Panc1 (cell line): ENCODE data around the gene TNNT3. TPM values are rescaled to one million over a fixed set of nuclear protein-coding genes. Genes with fewer than 3 reads are reported as not detected.

Source experiments
- ATAC-seq: fragments of 200-7000 bp; cut with Tn5 transposase; 2 replicates; pipeline ENCODE4 v1.9.1; 2020; ENCODE audit warnings: mild to moderate bottlenecking, moderate library complexity
- BruUV-seq: library from RNA; stranded (reverse); fragments of 400-500 nt; replicated peaks from 2 replicates; lab custom pipeline; 2021; lab: Mats Ljungman, UMichigan
- CTCF ChIA-PET: fragments of 300-600 bp; sonication (Branson Sonifier 250); formaldehyde crosslinking; loops from one replicate; lab custom pipeline; 2022; ENCODE audit warnings: antibody characterized with exemption; lab: Charles Lee
- POLR2A ChIA-PET: fragments of 300-600 bp; sonication (Branson Sonifier 250); formaldehyde crosslinking; loops from one replicate; lab custom pipeline; 2022; ENCODE audit warnings: antibody characterized with exemption; lab: Charles Lee
- DNase-seq: peaks from one replicate; pipeline ENCODE4 v3.0.0-alpha.2; 2010; ENCODE audit warnings: low read depth, low spot score
- H3K27ac ChIP-seq: 2 replicates; pipeline ENCODE4 v1.5.1; 2011; ENCODE audit warnings: mild to moderate bottlenecking, low read length, inconsistent platforms
- H3K27me3 ChIP-seq: fragments of 200-500 bp; sonication (Bioruptor generic); 2 replicates; pipeline ENCODE4 v1.6.0; 2014; ENCODE audit warnings: low read length, inconsistent platforms; ENCODE audit not compliant: control insufficient read depth, insufficient read depth
- H3K36me3 ChIP-seq: fragments of 200-500 bp; sonication (Bioruptor generic); 2 replicates; pipeline ENCODE4 v1.5.1; 2014; ENCODE audit warnings: inconsistent platforms, mild to moderate bottlenecking, low read length, moderate library complexity; ENCODE audit not compliant: control insufficient read depth, insufficient read depth
- H3K4me1 ChIP-seq: 2 replicates; pipeline ENCODE4 v1.5.1; 2011; ENCODE audit warnings: inconsistent platforms, mild to moderate bottlenecking, low read length, moderate library complexity; ENCODE audit not compliant: control insufficient read depth, insufficient read depth
- H3K4me3 ChIP-seq, 2 experiments: 2 replicates each; pipeline ENCODE4 v1.5.1; 2011 to 2012; ENCODE audit warnings: low read depth in 2 of 2, low read length in 2 of 2, mild to moderate bottlenecking in 2 of 2, inconsistent platforms in 1 of 2, moderate library complexity in 1 of 2
- H3K9me3 ChIP-seq: fragments of 200-500 bp; sonication (Bioruptor generic); 2 replicates; pipeline ENCODE4 v1.5.1; 2014; ENCODE audit warnings: low read depth, mild to moderate bottlenecking, inconsistent platforms, low read length, moderate library complexity; ENCODE audit not compliant: control insufficient read depth, insufficient read depth
- POLR2AphosphoS5 ChIP-seq: IDR thresholded peaks from 2 replicates; pipeline ENCODE4 v1.6.1; 2012; ENCODE audit warnings: mild to moderate bottlenecking, low read depth, low read length, moderate library complexity
- SIN3A ChIP-seq: IDR thresholded peaks from 2 replicates; pipeline ENCODE4 v1.6.1; 2012; ENCODE audit warnings: low read depth, mild to moderate bottlenecking, low read length, moderate library complexity, borderline replicate concordance; ENCODE audit not compliant: insufficient read depth
- TCF7L2 ChIP-seq: IDR thresholded peaks from 2 replicates; pipeline ENCODE4 v1.6.1; 2011; ENCODE audit warnings: mild to moderate bottlenecking, low read depth, low read length, inconsistent platforms
- in situ Hi-C: cut with HindIII; loops from 2 replicates; pipeline ENCODE4 v1.10.0; 2016; ENCODE audit warnings: low sequenced_read_pairs, low pct_unique_long_range_greater_than_20kb
- intact Hi-C: fragments of 100-400 bp; cut with micrococcal nuclease; formaldehyde crosslinking; loops from one replicate; pipeline ENCODE4 v1.10.0; 2022; ENCODE audit not compliant: unreplicated experiment
- total RNA-seq: library from RNA; stranded (reverse); gene quantifications from one replicate; pipeline ENCODE4 v1.2.1, GENCODE V29; 2021; ENCODE audit not compliant: unreplicated experiment
- TF ChIP-seq, protein P1 (sequence below): fragments of 450-650 bp; IDR thresholded peaks from 2 replicates; pipeline ENCODE4 v1.5.1; 2017; ENCODE audit warnings: mild to moderate bottlenecking
- TF ChIP-seq, protein P2 (sequence below), 2 experiments: IDR thresholded peaks; 2 replicates each; pipeline ENCODE4 v1.6.1; 2011 to 2012; ENCODE audit warnings: low read depth in 2 of 2, control low read depth in 1 of 2, low read length in 1 of 2, mild to moderate bottlenecking in 1 of 2, moderate library complexity in 1 of 2; ENCODE audit not compliant: insufficient read depth in 1 of 2

The TNNT3 gene
- total RNA-seq, 1 experiment from 2014 or later: 0.41 TPM

DNA sequence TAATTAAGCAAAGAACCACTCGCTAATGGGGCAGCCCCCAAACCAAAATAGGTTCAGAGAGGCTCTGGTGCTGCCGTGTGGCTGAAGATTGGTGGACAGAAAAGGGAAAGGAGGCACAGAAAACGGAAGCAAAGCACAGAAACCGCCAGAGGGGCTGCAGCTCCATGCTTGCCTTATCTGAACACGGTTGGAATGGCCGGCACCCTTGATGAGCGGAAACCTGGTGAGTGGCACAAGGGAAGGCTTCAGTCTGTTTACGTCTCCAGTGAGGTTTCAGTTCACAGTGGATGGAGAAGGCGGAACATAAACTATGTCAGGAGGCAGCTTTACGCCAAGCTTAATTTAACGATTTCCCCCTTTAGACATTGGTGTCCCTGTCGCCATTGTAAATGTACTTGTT lies 22.6 kb upstream of the TNNT3 start:
- no peak overlapping the region for H3K27ac ChIP-seq
- in situ Hi-C loops: no loop called here
- no TSS peak for BruUV-seq
- no peak for ATAC-seq
- H3K9me3 ChIP-seq: no peaks in the 10 kb centered on the region
- no peaks in the 10 kb centered on the region for H3K36me3 ChIP-seq
- CTCF ChIA-PET: no interaction called here
- H3K4me1 ChIP-seq: no peaks in the 10 kb centered on the region
- intact Hi-C loops: no loop called here
- no peak for TF ChIP-seq TCF7L2
- TF ChIP-seq, protein P1, sequence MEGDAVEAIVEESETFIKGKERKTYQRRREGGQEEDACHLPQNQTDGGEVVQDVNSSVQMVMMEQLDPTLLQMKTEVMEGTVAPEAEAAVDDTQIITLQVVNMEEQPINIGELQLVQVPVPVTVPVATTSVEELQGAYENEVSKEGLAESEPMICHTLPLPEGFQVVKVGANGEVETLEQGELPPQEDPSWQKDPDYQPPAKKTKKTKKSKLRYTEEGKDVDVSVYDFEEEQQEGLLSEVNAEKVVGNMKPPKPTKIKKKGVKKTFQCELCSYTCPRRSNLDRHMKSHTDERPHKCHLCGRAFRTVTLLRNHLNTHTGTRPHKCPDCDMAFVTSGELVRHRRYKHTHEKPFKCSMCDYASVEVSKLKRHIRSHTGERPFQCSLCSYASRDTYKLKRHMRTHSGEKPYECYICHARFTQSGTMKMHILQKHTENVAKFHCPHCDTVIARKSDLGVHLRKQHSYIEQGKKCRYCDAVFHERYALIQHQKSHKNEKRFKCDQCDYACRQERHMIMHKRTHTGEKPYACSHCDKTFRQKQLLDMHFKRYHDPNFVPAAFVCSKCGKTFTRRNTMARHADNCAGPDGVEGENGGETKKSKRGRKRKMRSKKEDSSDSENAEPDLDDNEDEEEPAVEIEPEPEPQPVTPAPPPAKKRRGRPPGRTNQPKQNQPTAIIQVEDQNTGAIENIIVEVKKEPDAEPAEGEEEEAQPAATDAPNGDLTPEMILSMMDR: no peak
- TF ChIP-seq SIN3A: no peak
- TF ChIP-seq, protein P2, sequence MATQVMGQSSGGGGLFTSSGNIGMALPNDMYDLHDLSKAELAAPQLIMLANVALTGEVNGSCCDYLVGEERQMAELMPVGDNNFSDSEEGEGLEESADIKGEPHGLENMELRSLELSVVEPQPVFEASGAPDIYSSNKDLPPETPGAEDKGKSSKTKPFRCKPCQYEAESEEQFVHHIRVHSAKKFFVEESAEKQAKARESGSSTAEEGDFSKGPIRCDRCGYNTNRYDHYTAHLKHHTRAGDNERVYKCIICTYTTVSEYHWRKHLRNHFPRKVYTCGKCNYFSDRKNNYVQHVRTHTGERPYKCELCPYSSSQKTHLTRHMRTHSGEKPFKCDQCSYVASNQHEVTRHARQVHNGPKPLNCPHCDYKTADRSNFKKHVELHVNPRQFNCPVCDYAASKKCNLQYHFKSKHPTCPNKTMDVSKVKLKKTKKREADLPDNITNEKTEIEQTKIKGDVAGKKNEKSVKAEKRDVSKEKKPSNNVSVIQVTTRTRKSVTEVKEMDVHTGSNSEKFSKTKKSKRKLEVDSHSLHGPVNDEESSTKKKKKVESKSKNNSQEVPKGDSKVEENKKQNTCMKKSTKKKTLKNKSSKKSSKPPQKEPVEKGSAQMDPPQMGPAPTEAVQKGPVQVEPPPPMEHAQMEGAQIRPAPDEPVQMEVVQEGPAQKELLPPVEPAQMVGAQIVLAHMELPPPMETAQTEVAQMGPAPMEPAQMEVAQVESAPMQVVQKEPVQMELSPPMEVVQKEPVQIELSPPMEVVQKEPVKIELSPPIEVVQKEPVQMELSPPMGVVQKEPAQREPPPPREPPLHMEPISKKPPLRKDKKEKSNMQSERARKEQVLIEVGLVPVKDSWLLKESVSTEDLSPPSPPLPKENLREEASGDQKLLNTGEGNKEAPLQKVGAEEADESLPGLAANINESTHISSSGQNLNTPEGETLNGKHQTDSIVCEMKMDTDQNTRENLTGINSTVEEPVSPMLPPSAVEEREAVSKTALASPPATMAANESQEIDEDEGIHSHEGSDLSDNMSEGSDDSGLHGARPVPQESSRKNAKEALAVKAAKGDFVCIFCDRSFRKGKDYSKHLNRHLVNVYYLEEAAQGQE (IDR thresholded peaks at IDR 0.05; ENCODE audit: insufficient read depth in 1 of 2, low read depth in 2 of 2, low read length in 1 of 2): no peak
- TF ChIP-seq POLR2AphosphoS5: no peak
- peaks cover 5% of the 10 kb centered on the region; the same call in 1 of the 2 replicates for H3K27me3 ChIP-seq
- DNase-seq: no peak
- H3K4me3 ChIP-seq: no peak overlapping the region
- POLR2A ChIA-PET: no interaction called here

DNA sequence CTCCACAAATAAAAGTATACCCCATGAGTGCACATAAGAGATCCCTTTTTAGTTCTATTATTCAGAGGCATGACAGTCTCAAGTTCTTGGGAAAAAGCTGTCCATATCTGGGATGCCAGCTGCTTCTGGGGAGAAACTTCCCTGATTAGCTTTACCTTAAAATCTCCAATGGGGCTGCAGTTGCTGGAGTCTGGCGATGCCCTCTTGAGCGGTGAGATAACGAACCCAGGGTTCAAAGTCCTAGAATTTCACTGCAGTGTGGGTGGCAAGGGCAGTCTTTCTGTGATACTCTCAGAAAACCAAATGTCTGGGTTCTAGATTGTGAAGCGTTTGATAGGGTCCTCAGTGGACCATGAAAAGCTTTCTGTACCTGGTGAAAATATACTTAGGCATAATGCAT lies 20.4 kb upstream of the TNNT3 start:
- intact Hi-C loops (no loop called here), in situ Hi-C loops (no loop called here)

More for the DNA sequence above, 20.4 kb upstream of the TNNT3 start:
- Histone ChIP-seq H3K27me3 (peaks cover 5% of the 10 kb centered on the region; the same call in 1 of the 2 replicates), H3K4me3 (no peak overlapping the region), H3K36me3 (no peaks in the 10 kb centered on the region), H3K4me1 (no peaks in the 10 kb centered on the region), H3K27ac (no peak overlapping the region), H3K9me3 (no peaks in the 10 kb centered on the region)
- DNase-seq: no peak
- no TSS peak for BruUV-seq
- TF ChIP-seq, protein P2 (IDR thresholded peaks at IDR 0.05; ENCODE audit: insufficient read depth in 1 of 2, low read depth in 2 of 2, low read length in 1 of 2): no peak
- TF ChIP-seq POLR2AphosphoS5 (no peak), TCF7L2 (no peak), SIN3A (no peak)
- TF ChIP-seq, protein P1: no peak
- CTCF ChIA-PET: interaction anchor here (0.6 to 0.7 kb wide), 2 partner anchors 20 to 533 kb away, joined by 3 read pairs; partner anchors contain the start of gene TNNT3
- POLR2A ChIA-PET: no interaction called here
- no peak for ATAC-seq
